COLO668 (cell line): ENCODE data around the gene SSH2.
A peak's percentile ranks its signal among the peaks of the same experiment; 100 is the strongest.
"Not testable (repeated sequence)": the region's sequence is repeated elsewhere in the genome, so short reads cannot be mapped to it uniquely, and the experiment has no call there.

ENCODE experiments used
- DNase-seq: peaks from one replicate; lab custom pipeline; 2025; ENCODE audit not compliant: unreplicated experiment; lab: John Stamatoyannopoulos, UW

Gene SSH2

DNA sequence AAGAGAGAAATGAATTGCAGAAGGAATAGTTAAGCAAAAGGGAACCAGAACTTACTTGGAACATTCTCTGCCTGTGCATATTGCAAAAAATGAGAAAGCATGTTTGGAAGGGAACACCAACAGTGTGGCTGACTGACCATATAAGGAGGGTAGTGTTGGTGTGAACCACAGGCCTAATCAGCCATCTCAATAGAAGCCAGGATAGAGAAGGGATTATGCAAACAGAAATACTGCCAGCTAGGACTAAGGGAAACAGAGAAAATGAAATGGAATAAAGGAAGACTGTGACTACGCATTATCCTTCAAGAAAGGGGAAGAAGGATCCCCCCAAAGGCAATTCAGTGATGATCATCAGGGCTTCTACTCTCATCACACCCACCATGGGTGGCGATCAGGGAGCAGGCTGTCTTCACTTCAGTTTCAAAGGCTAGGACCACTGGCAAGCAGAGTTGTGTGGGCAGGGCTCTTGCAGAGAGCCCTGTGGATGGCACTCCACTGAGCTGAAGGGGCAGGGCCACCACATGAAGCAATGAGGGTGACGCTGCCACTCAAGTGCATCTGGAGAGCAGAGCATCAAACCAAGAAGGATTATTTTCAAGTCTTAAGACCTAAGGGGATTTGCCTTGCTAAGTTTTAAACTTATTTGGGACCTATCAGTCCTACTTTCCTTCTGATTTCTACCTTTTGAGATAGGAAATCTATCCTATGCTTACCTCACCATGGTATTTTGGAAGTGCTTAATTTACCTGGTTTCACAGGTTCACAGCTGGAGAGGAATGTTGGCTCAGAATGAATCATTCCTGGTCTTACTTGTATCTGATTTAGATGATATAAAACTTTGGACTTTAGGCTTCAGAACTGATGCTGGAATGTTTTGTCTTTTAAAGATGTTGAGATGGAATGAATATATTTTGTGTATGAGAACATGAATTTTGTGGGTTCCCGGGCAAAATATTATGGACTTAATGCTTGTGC is 140.5 kb downstream of the SSH2 start:
- DNase-seq, result no peak

DNA sequence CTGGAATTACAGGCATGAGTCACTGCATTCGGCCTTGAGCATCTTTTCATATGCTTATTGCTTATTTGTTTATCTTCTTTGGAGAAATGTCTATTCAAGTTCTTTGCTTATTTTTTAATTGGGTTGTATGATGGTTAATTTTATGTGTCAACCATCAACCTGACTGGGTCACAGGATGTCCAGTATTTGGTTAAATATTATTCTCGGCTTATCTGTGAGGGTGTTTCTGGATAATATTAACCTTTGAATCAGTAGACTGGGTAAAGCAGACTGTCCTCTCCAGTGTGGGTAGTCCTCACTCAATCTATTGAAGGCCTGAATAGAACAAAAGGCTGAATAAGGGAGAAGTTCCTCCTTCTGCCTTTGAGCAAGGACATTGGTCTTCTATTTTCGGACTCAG is 142.0 kb downstream of the SSH2 start:
- no peak for DNase-seq

DNA sequence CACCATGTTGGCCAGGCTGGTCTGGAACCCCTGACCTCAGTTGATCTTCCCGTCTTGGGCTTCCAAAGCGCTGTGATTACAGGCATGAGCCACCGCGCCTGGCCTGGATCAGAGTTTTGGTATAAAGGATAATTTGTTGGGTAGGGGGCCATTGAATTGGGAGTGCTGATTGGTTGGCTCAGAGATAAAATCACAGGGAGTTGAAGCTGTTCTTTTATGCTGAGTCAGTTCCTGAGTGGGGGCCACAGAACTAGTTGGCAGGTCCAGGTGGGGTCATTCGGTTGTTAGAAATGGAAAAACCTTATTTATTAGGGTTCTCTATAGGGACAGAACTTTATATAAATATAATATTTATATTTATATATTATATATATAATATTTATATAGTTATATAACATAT is 147.1 kb downstream of the SSH2 start:
- DNase-seq, result no peak

DNA sequence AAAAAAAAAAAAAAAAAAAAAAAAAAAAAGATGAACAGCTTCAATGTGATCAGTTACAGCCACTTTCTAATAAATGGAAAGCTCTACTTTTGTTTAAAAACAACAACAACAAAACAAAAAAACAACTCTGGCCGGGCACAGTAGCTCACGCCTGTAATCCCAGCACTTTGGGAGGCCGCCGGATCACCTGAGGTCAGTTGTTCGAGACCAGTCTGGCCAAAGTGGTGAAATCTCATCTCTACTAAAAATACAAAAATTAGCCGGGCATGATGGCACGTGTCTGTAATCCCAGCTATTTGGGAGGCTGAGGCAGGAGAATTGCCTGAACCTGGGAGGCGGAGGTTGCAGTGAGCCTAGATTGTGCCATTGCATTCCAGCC is 150.2 kb downstream of the SSH2 start:
- not testable (repeated sequence) for DNase-seq

DNA sequence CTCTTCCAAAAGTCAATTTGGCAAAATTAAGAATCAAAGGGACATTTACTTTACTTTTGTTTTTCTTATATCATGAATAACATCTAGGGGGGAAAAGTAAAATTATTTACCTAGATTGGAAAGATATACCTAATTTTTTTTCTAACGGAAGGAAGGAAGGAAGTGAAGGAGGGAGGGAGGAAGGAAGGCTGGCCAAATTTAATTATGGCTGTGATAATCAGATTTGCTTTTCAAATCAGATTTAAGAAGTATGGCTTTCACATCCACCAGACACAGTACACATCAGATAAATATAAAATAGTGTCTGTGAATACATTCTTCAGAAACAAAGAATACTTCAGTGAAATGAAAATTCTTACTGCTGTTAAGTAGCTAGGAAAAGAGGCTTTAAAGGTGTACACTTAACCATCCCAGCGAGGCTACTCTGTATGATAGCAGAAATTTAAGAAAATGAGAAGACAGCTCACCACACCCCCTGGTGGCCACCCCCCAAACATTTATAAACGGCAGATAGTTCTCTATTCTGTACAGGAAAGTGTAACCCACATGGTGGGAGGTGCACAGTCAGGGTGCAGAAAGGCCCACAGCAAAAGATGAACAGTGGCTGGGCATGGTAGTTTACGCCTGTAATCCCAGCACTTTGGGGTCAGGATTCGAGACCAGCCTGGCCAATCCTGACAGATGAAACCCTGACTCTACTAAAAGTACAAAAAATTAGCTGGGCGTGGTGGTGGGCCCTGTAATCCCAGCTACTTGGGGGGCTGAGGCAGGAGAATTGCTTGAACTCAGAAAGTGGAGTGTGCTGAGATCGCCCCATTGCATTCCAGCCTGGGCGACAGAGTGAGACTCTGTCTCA is 150.8 kb downstream of the SSH2 start:
- peak; percentile 32 for DNase-seq

DNA sequence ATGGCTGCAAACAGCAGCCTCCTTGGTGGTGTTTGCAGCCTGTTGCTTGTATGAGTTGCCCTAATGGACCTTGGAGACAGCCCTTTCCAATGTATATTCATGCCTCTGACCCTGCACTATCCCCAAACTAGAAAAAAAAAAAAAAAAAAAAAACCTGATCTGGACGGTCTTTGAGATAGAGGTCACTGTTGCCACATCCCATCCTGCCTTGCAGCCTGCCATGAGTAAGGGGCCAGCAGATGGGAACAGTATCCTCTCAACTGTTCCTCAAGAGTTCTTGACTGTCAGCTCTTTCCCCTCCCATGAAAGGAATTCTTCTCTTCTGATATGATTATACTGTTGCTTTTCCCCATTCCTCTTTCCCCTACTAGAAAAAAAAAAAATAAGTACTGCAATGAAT is 152.4 kb downstream of the SSH2 start:
- no peak for DNase-seq

DNA sequence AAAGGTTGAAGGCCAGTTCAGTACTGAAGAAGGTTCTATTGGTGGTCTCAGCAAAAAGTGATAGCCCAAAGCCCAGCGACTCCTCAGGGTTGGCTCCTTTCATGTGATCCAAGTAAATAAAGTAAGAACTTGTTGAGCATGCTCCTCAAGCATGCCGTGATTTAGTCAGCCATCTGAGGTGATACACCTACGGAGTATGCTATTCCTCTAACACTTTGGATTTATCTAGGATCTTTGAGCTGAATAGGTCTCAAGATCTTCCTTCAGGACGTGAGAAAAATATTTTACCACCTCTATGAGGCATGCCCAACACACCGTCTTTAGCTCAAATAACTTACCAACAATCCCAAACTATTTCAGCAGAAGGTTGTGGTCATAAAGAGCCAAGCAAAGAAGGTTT is 154.0 kb downstream of the SSH2 start:
- no peak for DNase-seq

DNA sequence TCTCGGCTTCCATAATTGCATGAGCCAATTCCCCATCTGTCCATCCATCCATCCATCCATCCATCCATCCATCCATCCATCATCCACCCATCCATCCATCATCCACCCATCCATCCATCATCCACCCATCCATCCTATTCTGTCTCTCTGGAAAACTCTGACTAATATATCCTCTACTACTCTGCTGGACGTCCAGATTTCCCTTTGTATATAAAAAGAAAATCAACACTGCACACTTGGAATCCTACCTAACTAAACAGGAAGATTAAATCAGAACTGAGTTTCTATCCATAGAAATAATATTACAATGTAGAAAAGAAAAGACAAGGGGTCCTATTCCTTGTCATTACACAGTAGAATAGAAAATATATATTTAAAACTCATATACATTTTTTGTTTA is 157.0 kb downstream of the SSH2 start:
- no peak for DNase-seq

DNA sequence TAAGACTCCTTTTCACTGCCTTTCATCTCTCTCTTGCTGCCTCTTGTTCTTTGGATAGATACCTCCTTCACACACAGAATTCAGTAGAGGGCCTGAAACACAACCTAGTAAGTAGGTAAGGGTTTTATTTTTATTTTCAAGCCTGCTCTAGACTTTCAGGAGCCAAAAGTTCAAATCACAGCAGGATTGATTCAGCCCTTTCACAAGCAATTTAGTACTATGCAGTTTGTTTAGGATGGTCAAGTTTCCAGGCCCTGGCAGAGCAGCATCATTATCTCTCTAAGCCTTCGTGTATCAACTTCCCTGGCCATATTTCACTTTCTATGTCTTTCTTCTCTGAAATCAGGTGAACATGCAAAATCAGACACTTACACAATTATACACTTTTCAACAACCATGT is 158.5 kb downstream of the SSH2 start:
- no peak for DNase-seq

DNA sequence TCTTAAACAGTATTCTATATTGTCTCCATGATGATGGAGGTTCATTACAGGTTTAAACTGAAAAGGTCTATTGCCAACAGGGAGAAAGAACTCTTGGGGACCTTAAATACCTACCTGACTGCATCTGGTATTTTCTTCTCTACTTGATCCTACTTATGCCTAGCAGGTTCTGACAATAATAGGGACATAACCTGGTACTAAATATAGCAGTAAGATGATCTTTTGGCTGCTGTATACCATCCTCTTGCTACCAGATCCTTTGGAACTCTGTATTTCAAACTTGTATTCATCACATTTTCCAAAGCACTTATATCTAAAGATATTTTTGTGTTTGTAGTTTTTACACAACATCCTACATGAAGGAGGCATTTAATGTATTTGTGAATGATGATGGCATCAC is 160.8 kb downstream of the SSH2 start:
- DNase-seq, result no peak

DNA sequence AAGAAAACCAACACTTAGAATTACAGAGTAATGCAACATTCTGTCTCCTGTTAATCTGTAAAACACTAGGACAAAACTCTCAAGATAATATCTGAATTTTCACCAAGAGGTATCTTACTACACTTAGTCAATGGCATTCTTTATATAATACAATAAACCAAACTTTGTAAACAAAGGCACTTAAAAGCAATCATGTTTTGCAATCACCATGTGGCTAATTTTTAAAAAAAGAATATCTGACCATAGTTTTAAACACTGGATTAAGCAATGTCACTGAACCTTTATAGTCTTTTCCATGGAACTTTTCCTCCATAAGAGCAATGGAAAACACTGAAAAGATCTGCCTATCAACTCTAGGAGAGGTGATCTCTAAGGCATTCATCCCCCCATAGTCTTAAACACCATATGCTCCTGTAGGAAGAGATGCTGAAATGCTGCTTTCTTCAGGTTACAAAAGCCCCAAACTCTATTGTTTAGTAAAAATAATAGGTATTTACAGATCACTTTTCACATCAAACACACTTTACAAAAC is 163.2 kb downstream of the SSH2 start:
- no peak for DNase-seq

DNA sequence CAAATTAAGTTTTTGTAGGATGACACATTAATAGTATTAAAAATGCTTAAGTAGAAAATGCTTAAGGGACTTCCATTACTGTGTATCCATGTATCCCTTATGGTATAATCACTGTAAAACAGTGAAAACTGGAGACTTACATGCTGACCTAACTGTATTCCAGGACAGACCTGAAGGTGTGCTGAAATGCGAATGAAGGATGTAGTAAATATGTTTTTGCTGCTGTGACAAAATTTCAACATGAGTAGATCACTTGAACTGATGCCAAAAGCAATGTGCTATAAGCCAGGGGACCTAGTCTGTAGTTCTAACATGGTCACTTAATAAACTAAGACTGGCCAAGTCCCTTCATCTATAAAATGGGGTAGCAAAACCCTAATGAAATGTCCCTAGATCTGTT is 165.3 kb downstream of the SSH2 start:
- DNase-seq, result no peak

DNA sequence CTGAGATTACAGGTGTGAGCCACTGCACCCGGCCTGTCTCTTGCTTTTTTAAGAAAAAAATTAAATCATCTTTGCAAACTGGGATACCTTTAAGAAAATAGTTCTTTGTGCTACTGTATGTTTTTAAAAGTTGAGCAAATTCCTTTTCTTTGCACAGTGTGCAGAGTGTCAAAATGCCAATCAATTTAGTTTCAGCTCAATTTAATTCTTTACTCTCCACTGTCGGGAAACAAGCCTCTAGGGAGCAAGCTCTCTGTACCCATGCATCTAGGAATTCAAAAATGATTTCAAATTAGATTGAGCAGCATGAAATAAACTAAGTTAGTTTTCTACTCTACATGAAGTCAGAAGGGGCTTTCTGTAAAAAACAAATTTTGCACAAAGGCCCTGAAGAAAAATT is 165.8 kb downstream of the SSH2 start:
- no peak for DNase-seq

DNA sequence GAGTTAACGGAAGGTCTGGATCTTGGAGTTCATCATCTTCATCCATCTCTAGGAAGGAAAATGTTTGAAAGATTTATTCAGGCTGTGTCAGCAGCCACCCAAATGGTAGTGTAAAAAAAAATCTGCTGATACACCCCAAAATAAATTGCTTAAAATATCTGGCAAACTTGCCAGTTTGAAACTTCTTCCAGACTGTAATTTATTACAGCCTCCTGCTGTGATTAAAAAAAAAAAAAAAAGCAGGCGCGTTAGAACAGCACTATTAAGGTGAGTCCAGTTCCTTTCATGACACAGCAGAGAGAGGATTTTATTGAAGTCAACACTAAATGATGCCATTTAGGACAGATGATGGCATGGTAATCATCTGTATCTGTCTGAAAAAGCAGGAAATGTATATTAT is 166.8 kb downstream of the SSH2 start:
- DNase-seq, result no peak

DNA sequence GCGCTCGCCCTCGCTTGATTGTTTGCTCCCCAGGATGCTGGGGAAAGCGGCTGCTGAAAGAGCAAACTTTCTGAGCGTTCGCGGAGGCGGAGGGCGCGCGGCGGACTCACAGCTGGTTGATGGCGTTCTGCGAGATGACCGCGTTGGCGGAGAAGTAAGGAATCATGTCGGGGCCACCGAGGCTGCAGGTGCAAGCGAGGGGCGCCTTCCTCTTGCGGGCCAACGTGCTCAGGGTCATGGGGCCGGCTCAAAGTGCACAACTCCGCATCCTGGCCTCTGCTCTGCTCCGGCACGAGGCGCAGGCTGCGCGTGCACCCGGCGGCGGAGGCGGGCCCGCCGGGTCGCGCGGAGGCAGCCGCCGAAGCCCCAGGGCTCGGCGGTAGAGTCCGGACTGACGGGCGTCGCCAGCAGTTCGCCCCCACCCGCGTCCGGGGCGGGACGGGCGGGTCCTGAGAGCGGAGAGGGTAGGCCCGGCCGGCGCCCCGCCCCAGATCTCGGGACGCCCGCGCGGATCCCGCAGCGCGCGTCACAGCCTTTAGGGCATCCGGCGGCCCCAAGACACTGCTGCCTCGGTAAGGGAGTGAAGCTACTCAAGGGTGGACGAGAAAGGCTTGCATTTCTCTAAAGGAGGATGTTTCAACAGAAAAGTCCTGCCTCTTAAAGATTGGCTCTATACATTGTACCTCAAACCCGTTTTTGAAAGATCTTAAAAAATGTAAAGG is 168.8 kb downstream of the SSH2 start:
- peak; percentile 16 for DNase-seq

DNA sequence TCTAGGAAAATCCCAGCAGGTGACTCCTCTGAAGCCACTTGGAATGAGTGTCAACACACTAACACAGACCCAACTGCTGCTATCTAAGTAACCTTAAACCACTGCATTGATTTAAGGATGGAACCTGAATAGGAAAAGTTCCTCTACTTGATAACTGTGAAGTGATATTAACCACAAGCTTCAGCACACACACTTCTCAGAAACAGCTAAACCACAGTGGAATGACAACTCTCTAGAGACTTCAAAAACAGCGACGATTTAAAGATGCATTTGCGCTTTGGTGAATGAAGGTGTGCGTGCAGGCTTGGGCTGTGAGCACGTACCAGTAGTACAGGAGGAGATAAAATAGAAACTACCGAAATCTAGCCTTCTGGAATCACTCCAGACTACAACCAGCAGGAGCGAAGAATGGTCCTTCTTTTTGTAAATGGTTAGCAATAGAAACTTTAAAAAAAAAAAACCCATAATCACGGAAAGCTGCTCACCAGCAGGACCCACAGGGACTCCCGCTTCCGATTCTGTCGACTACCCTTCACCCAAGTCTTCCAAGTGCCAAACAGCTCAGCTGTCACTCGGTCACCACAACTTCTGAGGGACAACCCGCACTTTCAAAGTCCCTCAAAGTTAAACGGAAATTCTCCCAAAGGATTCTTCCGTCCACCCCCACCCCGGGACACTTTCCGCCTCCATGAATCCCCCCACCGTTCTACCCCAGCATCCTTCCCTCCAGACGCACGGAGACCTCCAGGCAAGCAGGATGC is 169.6 kb downstream of the SSH2 start:
- DNase-seq, result no peak

DNA sequence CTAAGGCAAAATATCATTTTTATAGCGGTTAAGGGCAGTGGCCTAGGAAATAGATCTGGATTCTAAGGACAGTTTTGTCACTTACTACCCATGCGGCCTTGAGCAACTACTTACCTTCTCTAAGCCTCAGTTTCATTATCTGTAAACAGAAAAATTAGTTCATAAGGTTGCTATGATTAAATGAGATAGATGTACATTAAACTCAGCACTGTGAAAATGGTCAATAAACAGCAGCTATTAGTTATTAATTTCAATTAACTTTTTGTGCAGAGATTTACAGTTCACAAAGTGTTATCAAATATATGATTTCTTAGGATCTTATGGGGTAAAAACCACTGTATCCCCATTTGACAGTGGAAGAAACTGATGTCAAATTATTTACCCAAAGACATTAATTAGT is 171.8 kb downstream of the SSH2 start:
- DNase-seq, result no peak

DNA sequence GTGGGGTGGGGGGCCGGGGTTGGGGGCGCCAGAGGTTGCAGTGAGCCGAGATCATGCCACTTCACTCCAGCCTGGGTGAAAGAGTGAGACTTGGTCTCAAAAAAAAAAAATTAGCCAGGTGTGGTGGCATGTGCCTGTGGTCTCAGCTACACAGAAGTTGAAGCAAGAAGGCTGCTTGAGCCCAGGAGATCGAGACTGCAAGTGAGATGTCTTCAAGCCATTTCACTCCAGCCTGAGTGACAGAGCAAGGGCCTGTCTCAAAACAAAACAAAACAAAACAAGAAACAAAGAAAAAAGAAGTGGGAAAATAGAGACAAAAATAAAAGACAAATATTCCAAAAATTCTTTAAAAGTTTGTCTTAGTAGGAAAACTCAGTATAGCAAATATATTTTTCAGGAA is 172.2 kb downstream of the SSH2 start:
- no peak for DNase-seq

DNA sequence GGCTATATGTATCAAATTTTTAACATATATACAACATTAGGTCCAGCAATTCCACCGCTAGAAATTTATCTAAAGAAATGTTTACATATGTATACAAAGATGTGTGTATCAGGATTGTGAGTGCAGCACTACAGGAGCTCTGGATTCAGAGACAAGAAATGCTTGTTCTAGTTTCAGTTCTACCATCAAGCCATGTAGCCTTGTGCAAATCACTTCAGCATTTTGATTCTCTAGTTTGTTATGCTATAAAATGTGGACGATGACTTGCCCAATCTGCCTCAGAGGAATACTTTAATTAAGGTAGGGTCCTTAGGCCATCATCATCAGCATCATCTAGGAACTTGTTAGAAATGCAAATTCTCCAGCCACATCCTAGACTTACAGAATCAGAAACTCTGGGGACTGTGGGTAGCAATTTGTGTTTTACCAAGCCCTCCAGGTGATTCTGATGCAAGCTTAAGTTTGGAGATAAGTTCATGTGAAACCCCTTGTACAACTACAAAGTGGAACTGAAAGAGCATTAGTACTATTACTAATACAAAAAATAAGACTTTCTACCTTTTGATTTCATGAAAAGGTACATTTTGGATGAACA is 176.1 kb downstream of the SSH2 start:
- DNase-seq, result no peak
